Brain microvascular endothelial cell (primary cell): Measurements from ENCODE around the gene CALR3.

Experiments
- DNase-seq: peaks from one replicate; pipeline ENCODE4 v3.0.0-alpha.2; 2020
- H3K27ac ChIP-seq: fragments of 250-450 bp; sonication (Bioruptor Pico); 2 replicates; pipeline ENCODE4 v1.5.1; 2020; ENCODE audit warnings: mild to moderate bottlenecking, moderate library complexity
- H3K27me3 ChIP-seq: fragments of 250-450 bp; sonication (Bioruptor Pico); replicated peaks from 2 replicates; pipeline ENCODE4 v1.5.1; 2020; ENCODE audit warnings: mild to moderate bottlenecking
- H3K36me3 ChIP-seq: fragments of 250-450 bp; sonication (Bioruptor Pico); replicated peaks from 2 replicates; pipeline ENCODE4 v1.5.1; 2020; ENCODE audit warnings: mild to moderate bottlenecking
- H3K4me3 ChIP-seq: 2 replicates; pipeline ENCODE4 v1.5.1; 2011; ENCODE audit warnings: low read depth, mild to moderate bottlenecking, control low read depth, low read length, moderate library complexity
- CTCF ChIP-seq: IDR thresholded peaks from 2 replicates; pipeline ENCODE4 v1.5.1; 2011; ENCODE audit warnings: low read depth, mild to moderate bottlenecking, moderate library complexity, low read length, control low read depth, inconsistent platforms; ENCODE audit errors: missing control alignments
- in situ Hi-C: cut with HindIII; loops from 2 replicates; pipeline ENCODE4 v1.10.0; 2017; ENCODE audit warnings: low sequenced_read_pairs, low pct_ligation_motif_present

CALR3 gene

GRCh38 chr19:16541526-16542044 lies 45.6 kb upstream of the CALR3 start:
- H3K36me3 ChIP-seq, result peaks cover 19% of the 10 kb centered on the region
- peak; percentile 17 for DNase-seq
- H3K27me3 ChIP-seq, result no peaks in the 10 kb centered on the region
- in situ Hi-C loops, result no loop called here
- no peak for TF ChIP-seq CTCF
- peak overlapping the region; percentile 80 for H3K27ac ChIP-seq
- peak overlapping the region; percentile 95 for H3K4me3 ChIP-seq

GRCh38 chr19:16540948-16541347 lies 45.0 kb upstream of the CALR3 start:
- Histone ChIP-seq H3K27me3 (no peaks in the 10 kb centered on the region), H3K36me3 (peaks cover 24% of the 10 kb centered on the region), H3K4me3 (peak overlapping the region; percentile 95), H3K27ac (peak overlapping the region; percentile 80)
- TF ChIP-seq CTCF, result no peak
- DNase-seq, result no peak
- in situ Hi-C loops, result no loop called here

- H3K4me3 ChIP-seq, result no peak overlapping the region
- no peak for TF ChIP-seq CTCF
- in situ Hi-C loops, result no loop called here
- H3K27ac ChIP-seq, result no peak overlapping the region
- H3K36me3 ChIP-seq, result peaks cover 58% of the 10 kb centered on the region
- DNase-seq, result no peak
- H3K27me3 ChIP-seq, result no peaks in the 10 kb centered on the region
Measured at GRCh38 chr19:16537111-16537510, 41.1 kb upstream of the CALR3 start.

- Histone ChIP-seq H3K27me3 (no peaks in the 10 kb centered on the region), H3K27ac (no peak overlapping the region), H3K4me3 (no peak overlapping the region), H3K36me3 (peaks cover 66% of the 10 kb centered on the region)
- DNase-seq, result no peak
- in situ Hi-C loops, result no loop called here
- no peak for TF ChIP-seq CTCF
Measured at GRCh38 chr19:16536130-16536529, 40.2 kb upstream of the CALR3 start.

GRCh38 chr19:16535381-16535780 lies 39.4 kb upstream of the CALR3 start:
- no peak for TF ChIP-seq CTCF
- in situ Hi-C loops, result no loop called here
- DNase-seq, result no peak
- no peak overlapping the region for H3K27ac ChIP-seq
- no peaks in the 10 kb centered on the region for H3K27me3 ChIP-seq
- peaks cover 70% of the 10 kb centered on the region for H3K36me3 ChIP-seq
- no peak overlapping the region for H3K4me3 ChIP-seq
